K562 (cell line): ENCODE data around the gene TNFSF18.

Experiments
- E2F6 ChIP-seq, 2 experiments: IDR thresholded peaks; 2 replicates each; pipeline ENCODE4 v1.6.1; 2011; ENCODE audit warnings: borderline replicate concordance in 1 of 2, control low read depth in 1 of 2, low read depth in 1 of 2, low read length in 1 of 2, mild to moderate bottlenecking in 1 of 2, mixed read lengths in 1 of 2, moderate library complexity in 1 of 2; ENCODE audit not compliant: insufficient read depth in 1 of 2, insufficient read length in 1 of 2, poor library complexity in 1 of 2, severe bottlenecking in 1 of 2; ENCODE audit errors: extremely low read depth in 1 of 2
- ELK3 ChIP-seq: fragments of 450-650 bp; formaldehyde crosslinking; IDR thresholded peaks from 2 replicates; pipeline ENCODE4 v1.4.0; 2020; ENCODE audit warnings: mild to moderate bottlenecking
- MBD2 ChIP-seq: sonication (generic); IDR thresholded peaks from 2 replicates; pipeline ENCODE4 v1.6.1; 2016; ENCODE audit warnings: low read depth, borderline replicate concordance
- ZBTB2 ChIP-seq: fragments of 450-650 bp; IDR thresholded peaks from 2 replicates; pipeline ENCODE4 v1.6.1; 2016; ENCODE audit warnings: antibody characterized with exemption

- TF ChIP-seq ELK3 (CRISPR knock-in tag): no peak
- no peak for TF ChIP-seq ZBTB2
- no peak for TF ChIP-seq MBD2
- no peak for TF ChIP-seq E2F6 (IDR thresholded peaks at IDR 0.05; ENCODE audit: borderline replicate concordance in 1 of 2, extremely low read depth in 1 of 2, insufficient read depth in 1 of 2, insufficient read length in 1 of 2, low read depth in 1 of 2, low read length in 1 of 2, poor library complexity in 1 of 2, severe bottlenecking in 1 of 2)
Observed at GRCh38 chr1:173050865-173051264, at the start of gene TNFSF18.
